Activated naive CD4-positive, alpha-beta T cell treated with anti-CD3 and anti-CD28 coated beads, Interleukin-2, amount 10 ng/mL, durations not matched to agents 7 days and 5 days (primary cell): ENCODE results near the gene GFRA3.
A peak's percentile ranks its signal among the peaks of the same experiment; 100 is the strongest.
"Not testable (repeated sequence)": the region's sequence is repeated elsewhere in the genome, so short reads cannot be mapped to it uniquely, and the experiment has no call there.

ENCODE experiments used
- CTCF ChIA-PET: fragments of 350-600 bp; sonication (Branson Sonifier 250); formaldehyde crosslinking; loops from one replicate; lab custom pipeline; 2021; ENCODE audit warnings: antibody characterized with exemption; lab: Charles Lee
- DNase-seq: peaks from one replicate; pipeline ENCODE4 v3.0.0-alpha.2; 2020
- H3K27ac Mint-ChIP-seq: one replicate; pipeline ENCODE4 v1.8.0; 2021; ENCODE audit warnings: mild to moderate bottlenecking, moderate library complexity, mixed read lengths
- H3K27me3 Mint-ChIP-seq: one replicate; pipeline ENCODE4 v1.8.0; 2021; ENCODE audit warnings: mild to moderate bottlenecking, mixed read lengths
- H3K36me3 Mint-ChIP-seq: one replicate; pipeline ENCODE4 v1.8.0; 2021; ENCODE audit warnings: mixed read lengths
- H3K4me1 Mint-ChIP-seq: one replicate; pipeline ENCODE4 v1.8.0; 2021; ENCODE audit warnings: mixed read lengths
- H3K4me3 Mint-ChIP-seq: one replicate; pipeline ENCODE4 v1.8.0; 2021; ENCODE audit warnings: mild to moderate bottlenecking, moderate library complexity, mixed read lengths
- H3K9me3 Mint-ChIP-seq: one replicate; pipeline ENCODE4 v1.8.0; 2021; ENCODE audit warnings: mixed read lengths

The GFRA3 gene

GRCh38 chr5:138273834-138274188, 610 bp downstream of the GFRA3 start:
- Mint-ChIP-seq H3K9me3 (no peaks in the 10 kb centered on the region), H3K4me3 (peak overlapping the region; percentile 40), H3K4me1 (peaks cover 7% of the 10 kb centered on the region), H3K36me3 (no peaks in the 10 kb centered on the region), H3K27me3 (peaks cover 46% of the 10 kb centered on the region), H3K27ac (no peak overlapping the region)
- no peak for DNase-seq
- CTCF ChIA-PET, result no interaction called here

- CTCF ChIA-PET, result no interaction called here
Measured at GRCh38 chr5:138272681-138273080, 1.7 kb downstream of the GFRA3 start.

GRCh38 chr5:138271281-138271680, 3.1 kb downstream of the GFRA3 start:
- Mint-ChIP-seq H3K4me3 (no peak overlapping the region), H3K27me3 (peaks cover 48% of the 10 kb centered on the region), H3K36me3 (no peaks in the 10 kb centered on the region), H3K9me3 (no peaks in the 10 kb centered on the region), H3K27ac (no peak overlapping the region), H3K4me1 (peaks cover 7% of the 10 kb centered on the region)
- no peak for DNase-seq
- CTCF ChIA-PET, result no interaction called here

More at GRCh38 chr5:138272681-138273080, 1.7 kb downstream of the GFRA3 start:
- no peaks in the 10 kb centered on the region for H3K9me3 Mint-ChIP-seq
- H3K27me3 Mint-ChIP-seq, result peaks cover 46% of the 10 kb centered on the region
- H3K4me1 Mint-ChIP-seq, result peaks cover 7% of the 10 kb centered on the region
- H3K36me3 Mint-ChIP-seq, result no peaks in the 10 kb centered on the region
- DNase-seq, result no peak
- no peak overlapping the region for H3K27ac Mint-ChIP-seq
- H3K4me3 Mint-ChIP-seq, result no peak overlapping the region

GRCh38 chr5:138264183-138264582, 10.2 kb downstream of the GFRA3 start:
- Mint-ChIP-seq H3K4me1 (no peaks in the 10 kb centered on the region), H3K36me3 (no peaks in the 10 kb centered on the region), H3K27ac (no peak overlapping the region), H3K4me3 (no peak overlapping the region), H3K27me3 (peaks cover 32% of the 10 kb centered on the region), H3K9me3 (no peaks in the 10 kb centered on the region)
- DNase-seq, result no peak
- CTCF ChIA-PET, result no interaction called here

- no peaks in the 10 kb centered on the region for H3K36me3 Mint-ChIP-seq
- no peaks in the 10 kb centered on the region for H3K4me1 Mint-ChIP-seq
- H3K27me3 Mint-ChIP-seq, result peaks cover 36% of the 10 kb centered on the region
- H3K9me3 Mint-ChIP-seq, result no peaks in the 10 kb centered on the region
- no peak overlapping the region for H3K27ac Mint-ChIP-seq
- DNase-seq, result no peak
- CTCF ChIA-PET, result no interaction called here
- no peak overlapping the region for H3K4me3 Mint-ChIP-seq
Measured at GRCh38 chr5:138263581-138263980, 10.8 kb downstream of the GFRA3 start.

- no peaks in the 10 kb centered on the region for H3K36me3 Mint-ChIP-seq
- peaks cover 37% of the 10 kb centered on the region for H3K27me3 Mint-ChIP-seq
- CTCF ChIA-PET, result no interaction called here
Measured at GRCh38 chr5:138258704-138259292, 15.6 kb downstream of the GFRA3 start.

GRCh38 chr5:138257583-138257982, 16.8 kb downstream of the GFRA3 start:
- no peak overlapping the region for H3K4me3 Mint-ChIP-seq
- H3K36me3 Mint-ChIP-seq, result no peaks in the 10 kb centered on the region
- no peaks in the 10 kb centered on the region for H3K4me1 Mint-ChIP-seq
- DNase-seq, result no peak
- CTCF ChIA-PET, result no interaction called here
- H3K27ac Mint-ChIP-seq, result no peak overlapping the region
- H3K9me3 Mint-ChIP-seq, result no peaks in the 10 kb centered on the region
- H3K27me3 Mint-ChIP-seq, result peaks cover 49% of the 10 kb centered on the region

More at GRCh38 chr5:138258704-138259292, 15.6 kb downstream of the GFRA3 start:
- Mint-ChIP-seq H3K9me3 (no peaks in the 10 kb centered on the region), H3K4me3 (no peak overlapping the region), H3K27ac (no peak overlapping the region), H3K4me1 (no peaks in the 10 kb centered on the region)
- DNase-seq, result no peak

GRCh38 chr5:138252944-138253343, 21.5 kb downstream of the GFRA3 start:
- no peak for DNase-seq
- Mint-ChIP-seq H3K27me3 (peaks cover 38% of the 10 kb centered on the region), H3K4me3 (no peak overlapping the region), H3K9me3 (no peaks in the 10 kb centered on the region), H3K36me3 (no peaks in the 10 kb centered on the region), H3K4me1 (no peaks in the 10 kb centered on the region), H3K27ac (no peak overlapping the region)
- CTCF ChIA-PET, result no interaction called here

- H3K27me3 Mint-ChIP-seq, result peaks cover 38% of the 10 kb centered on the region
- DNase-seq, H3K9me3 Mint-ChIP-seq, H3K4me3 Mint-ChIP-seq, H3K4me1 Mint-ChIP-seq, CTCF ChIA-PET, H3K27ac Mint-ChIP-seq, H3K36me3 Mint-ChIP-seq: not testable (repeated sequence)
Measured at GRCh38 chr5:138247800-138248199, 26.6 kb downstream of the GFRA3 start.

- H3K36me3 Mint-ChIP-seq, result no peaks in the 10 kb centered on the region
- H3K4me3 Mint-ChIP-seq, result no peak overlapping the region
- no peaks in the 10 kb centered on the region for H3K9me3 Mint-ChIP-seq
- H3K27me3 Mint-ChIP-seq, result peaks cover 43% of the 10 kb centered on the region
- DNase-seq, result no peak
- no peak overlapping the region for H3K27ac Mint-ChIP-seq
- H3K4me1 Mint-ChIP-seq, result peaks cover 2% of the 10 kb centered on the region
- CTCF ChIA-PET, result interaction anchor here (0.7 kb wide), 1 partner anchor 78 kb away, joined by 3 read pairs; no protein-coding TSS in a partner anchor
Measured at GRCh38 chr5:138246822-138247221, 27.6 kb downstream of the GFRA3 start.

- Mint-ChIP-seq H3K4me3 (no peak overlapping the region), H3K27me3 (peaks cover 48% of the 10 kb centered on the region)
- CTCF ChIA-PET, result interaction anchor here (0.7 kb wide), 1 partner anchor 78 kb away, joined by 3 read pairs; no protein-coding TSS in a partner anchor
Measured at GRCh38 chr5:138246334-138246733, 28.1 kb downstream of the GFRA3 start.

GRCh38 chr5:138245717-138246116, 28.7 kb downstream of the GFRA3 start:
- CTCF ChIA-PET, result no interaction called here
- Mint-ChIP-seq H3K27me3 (peaks cover 54% of the 10 kb centered on the region), H3K4me1 (peaks cover 11% of the 10 kb centered on the region), H3K36me3 (no peaks in the 10 kb centered on the region), H3K27ac (no peak overlapping the region), H3K4me3 (no peak overlapping the region), H3K9me3 (no peaks in the 10 kb centered on the region)
- DNase-seq, result no peak

More at GRCh38 chr5:138246334-138246733, 28.1 kb downstream of the GFRA3 start:
- DNase-seq, result no peak
- Mint-ChIP-seq H3K9me3 (no peaks in the 10 kb centered on the region), H3K4me1 (peaks cover 5% of the 10 kb centered on the region), H3K27ac (no peak overlapping the region), H3K36me3 (no peaks in the 10 kb centered on the region)

- CTCF ChIA-PET, result interaction anchor here (1.1 kb wide), 1 partner anchor 110 kb away, joined by 3 read pairs; no protein-coding TSS in a partner anchor
- H3K4me3 Mint-ChIP-seq, result no peak overlapping the region
- H3K4me1 Mint-ChIP-seq, result peaks cover 13% of the 10 kb centered on the region
- peaks cover 70% of the 10 kb centered on the region for H3K27me3 Mint-ChIP-seq
- no peaks in the 10 kb centered on the region for H3K36me3 Mint-ChIP-seq
- DNase-seq, result no peak
- no peak overlapping the region for H3K27ac Mint-ChIP-seq
- no peaks in the 10 kb centered on the region for H3K9me3 Mint-ChIP-seq
Measured at GRCh38 chr5:138243794-138244193, 30.6 kb downstream of the GFRA3 start.

GRCh38 chr5:138241688-138242571, 32.5 kb downstream of the GFRA3 start:
- no peak for DNase-seq
- peaks cover 71% of the 10 kb centered on the region for H3K27me3 Mint-ChIP-seq
- H3K9me3 Mint-ChIP-seq, result no peaks in the 10 kb centered on the region
- H3K36me3 Mint-ChIP-seq, result no peaks in the 10 kb centered on the region
- H3K4me3 Mint-ChIP-seq, result peak overlapping the region; percentile 53
- H3K27ac Mint-ChIP-seq, result no peak overlapping the region
- H3K4me1 Mint-ChIP-seq, result peaks cover 13% of the 10 kb centered on the region
- CTCF ChIA-PET, result interaction anchor here (0.9 kb wide), 1 partner anchor 19 kb away, joined by 3 read pairs; no protein-coding TSS in a partner anchor
